ENCODE data around the gene PLK3.
"Not testable (repeated sequence)": the region's sequence is repeated elsewhere in the genome, so short reads cannot be mapped to it uniquely, and the experiment has no call there.

- TF ChIP-seq CTCF (IDR thresholded peaks at IDR 0.05; ENCODE audit: low read length); EZH2 (IDR thresholded peaks at IDR 0.05; ENCODE audit: borderline replicate concordance, low read length): not testable (repeated sequence)
These were observed 38.1 kb downstream of the PLK3 start for GRCh38 chr1:44838294-44838693.
